Measurements from ENCODE around the gene LRPAP1.

GRCh38 chr4:3472411-3473141 lies 59.6 kb downstream of the LRPAP1 start:
- TF ChIP-seq CTCF (IDR thresholded peaks at IDR 0.05) (no peak), POLR2A (IDR thresholded peaks at IDR 0.05) (no peak), POLR2AphosphoS5 (IDR thresholded peaks at IDR 0.05) (no peak)
